GOT3 (cell line): ENCODE results near the gene COL18A1.

Experiments
- DNase-seq: peaks from one replicate; lab custom pipeline; 2025; ENCODE audit warnings: mixed read lengths; lab: John Stamatoyannopoulos, UW

The COL18A1 gene

GRCh38 chr21:45455674-45456583, 51.0 kb downstream of the COL18A1 start:
- DNase-seq, result no peak

GRCh38 chr21:45456584-45457160, 51.7 kb downstream of the COL18A1 start:
- DNase-seq, result no peak

GRCh38 chr21:45457161-45457831, 52.3 kb downstream of the COL18A1 start:
- no peak for DNase-seq

- no peak for DNase-seq
Observed at GRCh38 chr21:45457832-45458172, 52.8 kb downstream of the COL18A1 start.

- no peak for DNase-seq
Observed at GRCh38 chr21:45458281-45459170, 53.6 kb downstream of the COL18A1 start.

- no peak for DNase-seq
Observed at GRCh38 chr21:45459171-45460010, 54.4 kb downstream of the COL18A1 start.

- no peak for DNase-seq
Observed at GRCh38 chr21:45460011-45460565, 55.1 kb downstream of the COL18A1 start.

- DNase-seq, result no peak
Observed at GRCh38 chr21:45460611-45461368, 55.8 kb downstream of the COL18A1 start.

- no peak for DNase-seq
Observed at GRCh38 chr21:45461369-45461750, 56.4 kb downstream of the COL18A1 start.

GRCh38 chr21:45461806-45462341, 56.9 kb downstream of the COL18A1 start:
- DNase-seq, result no peak

- DNase-seq, result no peak
Observed at GRCh38 chr21:45463871-45464270, 58.9 kb downstream of the COL18A1 start.

GRCh38 chr21:45464309-45464708, 59.3 kb downstream of the COL18A1 start:
- DNase-seq, result no peak

- DNase-seq, result no peak
Observed at GRCh38 chr21:45465105-45465504, 60.1 kb downstream of the COL18A1 start.

- no peak for DNase-seq
Observed at GRCh38 chr21:45465611-45466329, 60.8 kb downstream of the COL18A1 start.

GRCh38 chr21:45466330-45467220, 61.6 kb downstream of the COL18A1 start:
- DNase-seq, result no peak

GRCh38 chr21:45467221-45467779, 62.3 kb downstream of the COL18A1 start:
- DNase-seq, result no peak
